ENCODE data around the gene ANKRD12. TPM values are rescaled to one million over a fixed set of nuclear protein-coding genes. Genes with fewer than 3 reads are reported as not detected.
A peak's percentile ranks its signal among the peaks of the same experiment; 100 is the strongest.

The ANKRD12 gene
- total RNA-seq, 1 donor from 2014 or later: 8.5 TPM

- peak; percentile 18 for DNase-seq (ENCODE audit: low read depth)
- TF ChIP-seq CTCF (conservative IDR thresholded peaks at IDR 0.05; ENCODE audit: low read depth, low read length): no peak
These were observed 52.0 kb downstream of the ANKRD12 start for GRCh38 chr18:9188359-9189231.

GRCh38 chr18:9189491-9189890, 52.9 kb downstream of the ANKRD12 start:
- no peak for TF ChIP-seq CTCF (conservative IDR thresholded peaks at IDR 0.05; ENCODE audit: low read depth, low read length)

More at GRCh38 chr18:9188359-9189231, 52.0 kb downstream of the ANKRD12 start:
- no peak overlapping the region for H3K4me3 ChIP-seq (ENCODE audit: low read depth, low read length)

GRCh38 chr18:9191658-9192256, 55.2 kb downstream of the ANKRD12 start:
- no peak for DNase-seq (ENCODE audit: low read depth)
- no peak overlapping the region for H3K4me3 ChIP-seq (ENCODE audit: low read depth, low read length)
- no peak for TF ChIP-seq CTCF (conservative IDR thresholded peaks at IDR 0.05; ENCODE audit: low read depth, low read length)

More at GRCh38 chr18:9189491-9189890, 52.9 kb downstream of the ANKRD12 start:
- H3K4me3 ChIP-seq (ENCODE audit: low read depth, low read length): no peak overlapping the region
- DNase-seq (ENCODE audit: low read depth): no peak

GRCh38 chr18:9193031-9193430, 56.5 kb downstream of the ANKRD12 start:
- no peak overlapping the region for H3K4me3 ChIP-seq (ENCODE audit: low read depth, low read length)
- no peak for DNase-seq (ENCODE audit: low read depth)
- TF ChIP-seq CTCF (conservative IDR thresholded peaks at IDR 0.05; ENCODE audit: low read depth, low read length): no peak

- TF ChIP-seq CTCF (conservative IDR thresholded peaks at IDR 0.05; ENCODE audit: low read depth, low read length): no peak
- no peak for DNase-seq (ENCODE audit: low read depth)
- no peak overlapping the region for H3K4me3 ChIP-seq (ENCODE audit: low read depth, low read length)
These were observed 60.0 kb downstream of the ANKRD12 start for GRCh38 chr18:9196568-9196967.

- H3K4me3 ChIP-seq (ENCODE audit: low read depth, low read length): no peak overlapping the region
- no peak for TF ChIP-seq CTCF (conservative IDR thresholded peaks at IDR 0.05; ENCODE audit: low read depth, low read length)
- no peak for DNase-seq (ENCODE audit: low read depth)
These were observed 63.1 kb downstream of the ANKRD12 start for GRCh38 chr18:9199681-9200080.

All from epithelial cell of proximal tubule (primary cell).